ENCODE measurements around the gene RPP14.

- TF ChIP-seq ZNF274 (IDR thresholded peaks at IDR 0.05; ENCODE audit: low read length), result no peak
- no peak for TF ChIP-seq ZNF274 (tag by site-specific recombination; IDR thresholded peaks at IDR 0.05; ENCODE audit: borderline replicate concordance)
- no peak for TF ChIP-seq KLF16 (tag by site-specific recombination; IDR thresholded peaks at IDR 0.05)
- TF ChIP-seq CTCF (tag by site-specific recombination; IDR thresholded peaks at IDR 0.05), result no peak
- TF ChIP-seq ZNF629 (tag by site-specific recombination; IDR thresholded peaks at IDR 0.05), result no peak
- TF ChIP-seq ZNF138 (tag by site-specific recombination; IDR thresholded peaks at IDR 0.05; ENCODE audit: borderline replicate concordance), result no peak
- no peak for TF ChIP-seq ZNF624 (tag by site-specific recombination; IDR thresholded peaks at IDR 0.05)
- TF ChIP-seq REPIN1 (tag by site-specific recombination; IDR thresholded peaks at IDR 0.05; ENCODE audit: low read depth), result no peak
- TF ChIP-seq ZFP69B (tag by site-specific recombination; IDR thresholded peaks at IDR 0.05), result no peak
- no peak for TF ChIP-seq PRDM10 (tag by site-specific recombination; IDR thresholded peaks at IDR 0.05)
Observed at GRCh38 chr3:58299075-58299474, 7.0 kb upstream of the RPP14 start.

Data from HEK293 (cell line).